HG03097 (cell line): ENCODE measurements around the gene LAMA5.

Experiments used
- ATAC-seq: cut with Tn5 transposase; IDR thresholded peaks from one replicate; pipeline ENCODE4 v1.9.1; 2021; ENCODE audit not compliant: unreplicated experiment, low FRiP score

The LAMA5 gene

GRCh38 chr20:62296724-62297448, 70.2 kb downstream of the LAMA5 start:
- no peak for ATAC-seq

DNA sequence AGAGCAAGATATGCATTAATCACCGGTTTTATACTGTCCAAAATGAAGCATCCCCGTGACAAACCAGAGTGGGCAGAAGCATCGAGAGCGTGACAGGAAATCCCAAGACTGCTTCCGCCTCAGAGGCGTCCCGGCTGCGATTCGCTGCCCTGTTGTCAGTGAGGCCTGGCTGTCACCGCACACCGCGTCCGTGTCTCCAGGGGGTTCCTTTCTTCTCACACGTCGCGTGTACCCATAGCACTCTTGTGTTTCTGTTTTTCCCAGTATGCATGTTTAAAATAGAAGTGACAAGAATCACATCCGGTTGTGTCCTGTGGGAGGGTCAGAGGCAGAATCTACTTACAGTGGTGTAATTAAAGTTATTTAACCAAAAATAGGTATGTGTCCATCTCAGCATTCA, 72.6 kb downstream of the LAMA5 start:
- no peak for ATAC-seq

DNA sequence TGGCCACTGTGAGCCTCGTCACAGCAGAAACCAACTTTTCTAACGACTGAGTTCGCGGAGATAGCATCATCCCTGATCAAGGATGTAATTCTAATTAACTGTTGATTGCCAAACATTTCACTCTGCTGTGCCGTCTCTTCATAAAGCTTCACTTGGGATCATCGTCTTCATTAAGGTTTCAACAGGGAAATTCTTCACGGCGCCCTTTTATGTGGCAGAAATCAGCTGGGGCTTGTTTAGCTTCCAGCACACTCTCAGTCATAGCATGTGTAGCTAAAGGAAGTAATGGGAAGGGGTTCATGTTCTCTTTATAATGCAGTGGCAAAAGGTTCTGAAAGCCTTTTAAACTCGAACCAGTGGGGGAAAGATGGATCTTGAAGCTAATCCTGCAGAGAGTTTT, 73.2 kb downstream of the LAMA5 start:
- no peak for ATAC-seq

DNA sequence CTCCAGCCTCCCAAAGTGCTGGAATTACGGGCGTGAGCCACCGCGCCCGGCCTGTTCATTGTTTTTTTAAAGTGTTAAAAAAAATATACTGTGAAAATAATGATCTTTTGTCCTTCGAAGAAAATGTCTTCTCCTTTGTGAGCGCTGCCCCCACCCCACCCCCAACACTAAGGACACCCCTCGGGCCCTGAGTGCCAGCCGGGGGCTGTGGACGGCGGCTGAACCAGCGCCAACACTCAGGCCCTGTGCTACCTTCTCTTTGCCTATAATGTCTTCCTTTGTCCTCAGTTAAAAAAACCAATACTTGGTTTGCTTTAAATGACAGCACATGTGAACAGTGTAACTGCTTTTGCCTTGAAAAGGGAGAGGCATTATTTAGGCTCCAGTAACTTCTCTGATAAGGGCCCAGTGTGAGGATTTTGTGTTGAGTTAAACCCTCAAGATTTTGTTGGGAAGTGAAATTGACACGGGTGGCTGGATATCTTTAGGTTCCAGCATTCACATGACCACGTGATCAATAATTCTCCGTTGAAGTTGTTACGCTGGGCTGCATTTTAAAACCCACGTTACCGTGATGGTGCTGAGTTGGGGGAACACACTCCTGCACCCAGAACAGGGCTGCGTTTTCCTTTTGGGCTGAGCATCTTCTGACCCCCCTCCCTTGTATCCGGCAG, 73.9 kb downstream of the LAMA5 start:
- ATAC-seq, result no peak

DNA sequence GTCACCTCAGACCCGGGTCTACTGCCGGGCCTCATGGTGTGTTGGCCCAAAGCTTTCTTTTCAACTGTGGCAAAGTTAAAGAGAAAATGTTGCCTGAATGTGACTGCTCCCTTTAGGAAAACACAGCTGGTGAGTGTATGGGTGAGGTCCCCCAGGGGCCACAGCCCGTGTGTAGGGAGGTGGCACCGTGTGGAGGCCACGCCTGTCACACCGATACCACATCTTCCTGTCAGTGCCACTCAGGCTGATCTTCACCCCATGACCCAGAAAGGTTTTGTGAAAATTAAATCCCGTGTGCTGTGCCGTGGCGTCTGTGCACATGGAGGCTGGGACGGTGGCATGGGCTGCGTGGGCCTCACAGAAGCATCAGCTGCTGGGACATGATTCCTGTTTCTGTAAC, 75.0 kb downstream of the LAMA5 start:
- ATAC-seq, result no peak

GRCh38 chr20:62291251-62292066, 75.7 kb downstream of the LAMA5 start:
- ATAC-seq, result no peak

DNA sequence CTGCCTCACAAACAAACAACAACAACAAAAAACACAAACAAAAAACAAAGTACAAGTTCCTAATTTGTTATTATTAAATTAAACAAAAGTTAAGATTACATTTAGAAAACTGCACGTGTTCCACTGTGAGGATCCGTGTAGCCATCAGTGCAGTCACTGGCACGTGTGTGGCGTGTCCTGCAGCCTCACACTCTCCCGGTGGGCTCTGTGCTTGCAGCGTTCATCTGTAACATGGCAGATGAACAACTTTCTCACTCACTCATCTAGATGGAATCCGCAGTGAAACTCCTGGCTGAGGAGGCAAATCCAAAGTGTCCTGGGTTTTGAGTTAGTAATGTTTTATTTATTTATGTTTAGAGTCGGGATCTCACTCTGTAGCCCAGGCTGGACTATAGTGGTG, 77.2 kb downstream of the LAMA5 start:
- no peak for ATAC-seq

DNA sequence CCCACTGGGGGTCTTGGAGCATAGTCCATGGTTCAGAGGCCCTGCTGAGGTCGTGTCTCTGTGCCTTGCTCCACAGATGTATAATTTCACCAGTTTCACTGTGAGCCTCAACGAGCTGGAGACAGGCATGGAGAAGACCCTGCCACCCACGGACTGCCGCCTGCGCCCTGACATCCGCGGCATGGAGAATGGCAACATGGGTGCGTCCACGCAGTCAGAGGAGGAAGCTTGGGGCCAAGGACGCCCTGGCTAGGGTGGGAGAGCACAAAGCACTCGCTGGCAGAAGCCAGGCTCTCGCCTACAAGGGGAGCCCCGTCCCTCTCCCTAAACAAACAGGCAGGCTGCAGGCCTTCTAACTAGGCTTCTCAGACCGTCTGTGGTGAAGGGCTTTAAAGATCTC, 78.0 kb downstream of the LAMA5 start:
- ATAC-seq, result no peak

GRCh38 chr20:62288535-62289105, 78.5 kb downstream of the LAMA5 start:
- ATAC-seq, result no peak

DNA sequence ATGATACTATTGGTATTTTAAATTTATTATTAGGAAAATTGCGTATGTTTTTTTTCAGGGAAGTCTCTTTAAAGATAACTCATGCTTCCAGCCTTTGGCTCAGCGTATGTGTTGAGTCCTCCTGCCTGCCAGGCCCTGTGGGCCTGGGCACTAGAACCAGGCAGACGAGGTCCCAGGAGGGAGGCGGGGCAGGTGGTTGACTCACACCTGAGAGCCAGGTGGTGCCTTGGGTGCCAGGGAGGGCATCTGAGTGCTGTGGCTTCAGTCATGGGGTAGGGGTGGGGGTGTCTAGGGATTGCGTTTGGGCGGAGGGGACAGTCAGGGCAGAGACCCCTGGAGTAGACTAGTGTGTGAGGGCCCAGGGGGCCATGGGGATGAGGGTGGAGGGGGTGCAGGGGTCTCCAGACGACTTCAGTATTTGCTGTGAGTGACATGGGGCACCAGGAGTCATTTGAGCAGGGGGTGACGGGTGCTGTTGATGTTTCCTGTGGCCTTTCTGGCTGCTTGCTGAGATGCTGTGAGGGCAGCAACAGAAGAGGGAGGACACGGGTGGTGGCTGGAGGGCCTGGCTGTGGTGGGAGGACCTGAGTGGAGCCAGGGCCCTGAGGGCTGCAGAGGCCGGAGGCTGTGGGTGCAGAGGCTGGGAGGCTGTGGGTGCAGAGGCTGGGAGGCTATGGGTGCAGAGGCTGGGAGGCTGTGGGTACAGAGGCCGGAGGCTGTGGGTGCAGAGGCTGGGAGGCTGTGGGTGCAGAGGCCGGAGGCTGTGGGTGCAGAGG, 79.2 kb downstream of the LAMA5 start:
- no peak for ATAC-seq

- ATAC-seq, result no peak
Observed at GRCh38 chr20:62287129-62287528, 80.0 kb downstream of the LAMA5 start.

DNA sequence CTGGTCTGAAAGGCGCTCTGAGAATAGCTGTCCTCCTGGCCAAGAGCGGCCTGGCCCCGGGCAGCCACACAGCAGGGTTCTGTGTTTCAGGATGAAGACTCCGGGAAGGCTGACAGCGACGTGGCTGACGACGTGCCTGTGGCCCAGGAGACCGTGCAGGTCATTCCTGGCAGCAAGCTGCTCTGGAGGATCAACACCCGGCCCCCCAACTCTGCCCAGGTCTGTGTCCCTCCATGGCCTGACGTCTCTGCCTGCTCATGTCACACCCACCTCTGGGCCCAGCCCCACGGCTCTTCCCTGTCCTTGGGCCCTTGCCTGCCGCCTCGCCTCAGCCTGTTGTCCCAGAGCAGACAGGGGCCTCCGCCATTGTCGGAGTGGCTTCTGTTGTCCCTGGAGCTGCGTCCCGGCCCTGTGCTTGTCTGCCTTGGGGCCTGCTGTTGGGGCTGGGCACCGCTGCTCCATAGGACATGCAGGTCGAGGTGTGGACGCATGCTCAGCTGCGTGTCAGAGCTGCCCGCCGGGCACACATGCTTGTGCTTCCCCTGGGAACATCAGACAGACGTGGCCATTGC, 80.5 kb downstream of the LAMA5 start:
- ATAC-seq, result no peak

DNA sequence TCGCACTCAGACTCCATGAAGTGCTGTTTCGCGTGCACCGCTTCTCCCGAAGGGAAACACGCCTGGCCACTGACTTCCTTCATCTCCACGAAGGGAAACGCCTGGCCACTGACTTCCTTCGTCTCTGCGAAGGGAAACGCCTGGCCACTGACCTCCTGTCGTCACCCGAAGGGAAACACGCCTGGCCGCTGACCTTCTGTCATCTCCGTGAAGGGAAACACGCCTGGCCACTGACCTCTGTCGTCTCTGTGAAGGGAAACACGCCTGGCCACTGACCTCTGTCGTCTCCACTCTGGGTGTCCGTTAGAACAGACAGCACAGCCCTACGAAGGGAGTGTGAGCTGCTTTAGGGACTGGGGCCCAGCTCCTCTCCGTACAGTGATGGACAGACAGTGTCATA, 81.4 kb downstream of the LAMA5 start:
- no peak for ATAC-seq

DNA sequence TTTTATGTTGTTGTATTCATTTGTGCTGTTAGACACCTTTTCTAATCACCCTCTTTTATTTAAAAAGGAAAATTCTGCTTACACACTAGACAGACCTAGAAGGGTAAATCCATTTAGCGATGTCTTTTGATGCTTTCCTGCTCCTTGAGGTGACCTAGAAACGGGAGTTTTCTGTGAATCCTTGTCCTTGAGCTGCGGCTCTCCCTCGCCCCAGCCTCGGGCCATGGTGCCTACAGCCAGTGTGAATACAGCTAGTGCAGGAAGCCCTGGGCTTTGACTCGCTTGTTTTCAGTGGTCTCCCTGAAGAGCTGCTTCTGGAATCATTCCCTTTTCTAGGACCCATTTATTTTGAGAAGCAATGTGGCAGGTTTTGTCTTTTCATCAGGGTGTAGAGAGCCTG, 82.0 kb downstream of the LAMA5 start:
- ATAC-seq, result no peak

- no peak for ATAC-seq
Observed at GRCh38 chr20:62284448-62284847, 82.7 kb downstream of the LAMA5 start.

GRCh38 chr20:62282877-62283503, 84.1 kb downstream of the LAMA5 start:
- ATAC-seq, result no peak

GRCh38 chr20:62282103-62282502, 85.0 kb downstream of the LAMA5 start:
- no peak for ATAC-seq

- ATAC-seq, result no peak
Observed at GRCh38 chr20:62281161-62281933, 85.8 kb downstream of the LAMA5 start.

DNA sequence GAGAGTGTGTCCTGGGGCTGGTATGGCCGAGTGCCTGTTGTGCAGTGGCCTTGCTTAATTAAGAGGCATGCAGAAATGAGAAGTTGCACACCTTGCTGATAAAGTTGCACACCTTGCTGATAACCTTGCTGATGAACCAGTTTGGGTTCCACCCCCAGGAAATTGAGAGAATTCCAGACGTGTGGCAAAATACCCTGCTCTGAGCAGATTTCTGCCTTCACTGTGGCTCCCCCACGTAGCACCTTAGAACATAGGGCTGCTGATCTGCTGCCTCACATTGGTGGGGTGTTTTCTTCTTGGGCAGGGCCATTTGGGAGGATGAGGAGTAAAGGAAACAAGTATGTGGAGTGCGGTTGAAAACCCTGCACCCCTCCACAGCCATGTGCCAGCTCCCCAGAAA, 86.8 kb downstream of the LAMA5 start:
- ATAC-seq, result no peak
